Left lung (tissue), 10 donors: ENCODE measurements around the gene RNF40. TPM values are rescaled to one million over a fixed set of nuclear protein-coding genes. Genes with fewer than 3 reads are reported as not detected.
A peak's percentile ranks its signal among the peaks of the same experiment; 100 is the strongest.

ENCODE experiments used
- ATAC-seq: fragments of 200-7000 bp; cut with Tn5 transposase; one replicate; pipeline ENCODE4 v1.9.1; 2020; ENCODE audit warnings: moderate library complexity
- DNase-seq, 4 donors: peaks; one replicate each; pipeline ENCODE4 v3.0.0-alpha.2; 2013 to 2020
- H3K27ac ChIP-seq, 2 donors: fragments of 200-600 bp; sonication (generic) in 1 of 2; one replicate each; pipeline versions ENCODE4 v1.5.0 to v1.8.0; 2020 to 2021
- H3K27me3 ChIP-seq, 2 donors: fragments of 200-600 bp; sonication (generic) in 1 of 2; one replicate each; pipeline versions ENCODE4 v1.5.0 to v1.8.0; 2020 to 2021
- H3K36me3 ChIP-seq, 2 donors: fragments of 200-600 bp; sonication (generic) in 1 of 2; one replicate each; pipeline versions ENCODE4 v1.5.0 to v1.8.0; 2020 to 2021
- H3K4me1 ChIP-seq, 2 donors: fragments of 200-600 bp; one replicate each; pipeline ENCODE4 v1.8.0; 2021
- H3K4me3 ChIP-seq, 2 donors: fragments of 200-600 bp; sonication (generic) in 1 of 2; one replicate each; pipeline versions ENCODE4 v1.5.0 to v1.8.0; 2020 to 2021; ENCODE audit warnings: mild to moderate bottlenecking in 1 of 2
- H3K9me3 ChIP-seq, 2 donors: fragments of 200-600 bp; sonication (generic) in 1 of 2; one replicate each; pipeline versions ENCODE4 v1.5.0 to v1.8.0; 2020 to 2021
- CTCF ChIP-seq, 2 donors: fragments of 200-600 bp; sonication (generic) in 1 of 2; IDR thresholded peaks; one replicate each; pipeline versions ENCODE4 v1.5.0 to v1.8.0; 2021; ENCODE audit warnings: antibody characterized with exemption in 2 of 2
- intact Hi-C, 2 donors: fragments of 100-400 bp; cut with DNase I; formaldehyde crosslinking; loops; one replicate each; pipeline versions ENCODE4 v1.11.2 to v1.14.2; 2022
- polyA plus RNA-seq, 6 donors: library from polyadenylated mRNA; unstranded; fragments of 120-200 nt; gene quantifications; one replicate each; pipeline ENCODE4 v1.2.1, GENCODE V29; 2013; ENCODE audit not compliant: insufficient read length in 6 of 6
- total RNA-seq, 2 donors: library from RNA; stranded (reverse); fragmentation: NEBNext Ultra II Directional; extraction: Animal tissue kit (Norgen Biotek cat#: 25700); gene quantifications; one replicate each; pipeline ENCODE4 v1.2.1, GENCODE V29; 2021
- donor health status: DM: no; HTN: yes; CAD: no.
- donor health status: DM: no; HTN: no; CAD: no.

RNF40 gene
- total and polyA plus RNA-seq, 8 donors: 87.8 to 116 (median 98.9) TPM

- peak in 2 of 4 donors; percentile 42 to 82 for DNase-seq
- peaks cover 0 to 65% of the 10 kb centered on the region in 2 donors for H3K36me3 ChIP-seq
- no peak for TF ChIP-seq CTCF (IDR thresholded peaks at IDR 0.05)
- ATAC-seq: no peak
- intact Hi-C loops: no loop called here
- no peaks in the 10 kb centered on the region for H3K27me3 ChIP-seq
- peaks cover 21 to 52% of the 10 kb centered on the region in 2 donors for H3K4me1 ChIP-seq
- H3K9me3 ChIP-seq: no peaks in the 10 kb centered on the region
- no peak overlapping the region for H3K4me3 ChIP-seq
- H3K27ac ChIP-seq: peak overlapping the region; percentile 24 to 90
These were observed 3.1 kb upstream of the RNF40 start for GRCh38 chr16:30758988-30759491.

GRCh38 chr16:30760001-30760559, 2.0 kb upstream of the RNF40 start:
- Histone ChIP-seq H3K9me3 (no peaks in the 10 kb centered on the region), H3K27ac (peak overlapping the region in 1 of 2 donors; percentile 90), H3K36me3 (peaks cover 0 to 65% of the 10 kb centered on the region in 2 donors), H3K4me1 (peaks cover 21 to 53% of the 10 kb centered on the region in 2 donors), H3K4me3 (no peak overlapping the region), H3K27me3 (no peaks in the 10 kb centered on the region)
- TF ChIP-seq CTCF (IDR thresholded peaks at IDR 0.05): no peak
- intact Hi-C loops: no loop called here
- peak in 1 of 4 donors; percentile 43 for DNase-seq
- ATAC-seq: no peak

GRCh38 chr16:30760577-30761426, 1.3 kb upstream of the RNF40 start:
- DNase-seq: no peak
- intact Hi-C loops: no loop called here
- Histone ChIP-seq H3K4me1 (peaks cover 21 to 53% of the 10 kb centered on the region in 2 donors), H3K27me3 (no peaks in the 10 kb centered on the region), H3K4me3 (peak overlapping the region; percentile 91 to 96), H3K27ac (peak overlapping the region in 1 of 2 donors; percentile 91), H3K9me3 (no peaks in the 10 kb centered on the region), H3K36me3 (peaks cover 0 to 65% of the 10 kb centered on the region in 2 donors)
- no peak for ATAC-seq
- no peak for TF ChIP-seq CTCF (IDR thresholded peaks at IDR 0.05)

- H3K9me3 ChIP-seq: no peaks in the 10 kb centered on the region
- ATAC-seq (peak; percentile 47), DNase-seq (peak in 1 of 4 donors; percentile 84)
- peaks cover 0 to 65% of the 10 kb centered on the region in 2 donors for H3K36me3 ChIP-seq
- peaks cover 21 to 53% of the 10 kb centered on the region in 2 donors for H3K4me1 ChIP-seq
- H3K27me3 ChIP-seq: no peaks in the 10 kb centered on the region
- peak overlapping the region; percentile 91 to 96 for H3K4me3 ChIP-seq
- peak overlapping the region in 1 of 2 donors; percentile 91 for H3K27ac ChIP-seq
- intact Hi-C loops: no loop called here
- TF ChIP-seq CTCF (IDR thresholded peaks at IDR 0.05): no peak
These were observed 645 bp upstream of the RNF40 start for GRCh38 chr16:30761427-30761927.
